GM12891 (cell line): Measurements from ENCODE around the gene SPOP.

ENCODE experiments used
- POLR2A ChIP-seq: IDR thresholded peaks from 2 replicates; pipeline ENCODE4 v1.6.1; 2011; ENCODE audit warnings: low read depth, low read length, control low read depth
- POLR2AphosphoS5 ChIP-seq: IDR thresholded peaks from 2 replicates; pipeline ENCODE4 v1.6.1; 2011; ENCODE audit warnings: low read depth, low read length, control low read depth
- SPI1 ChIP-seq: IDR thresholded peaks from 2 replicates; pipeline ENCODE4 v1.6.1; 2011; ENCODE audit warnings: low read depth, low read length, control low read depth
- TAF1 ChIP-seq: IDR thresholded peaks from 2 replicates; pipeline ENCODE4 v1.6.1; 2011; ENCODE audit warnings: low read depth, low read length, control low read depth

GRCh38 chr17:49566668-49567071, 111.2 kb downstream of the SPOP start:
- TF ChIP-seq POLR2AphosphoS5 (no peak), POLR2A (no peak), TAF1 (no peak), SPI1 (no peak)
